ENCODE results near the gene MYO1H. TPM values are rescaled to one million over a fixed set of nuclear protein-coding genes. Genes with fewer than 3 reads are reported as not detected.

Gene MYO1H
- not detected in 2 replicates for total RNA-seq (2014; rRNA removed; shearing (Covaris generic))

GRCh38 chr12:109347589-109347988, at the start of gene MYO1H:
MYO1H (plus strand) TSS chr12:109347900; CDS start chr12:109347961, 61 bp downstream.

GRCh38 chr12:109308534-109309380, 38.9 kb upstream of the MYO1H start, which contains the start of gene FOXN4:
FOXN4 (minus strand) TSS chr12:109309284; CDS start chr12:109308321, 963 bp downstream.

GRCh38 chr12:109477185-109477962, 129.7 kb downstream of the MYO1H start, which contains the start of the genes KCTD10 and UBE3B:
KCTD10 (minus strand) TSS chr12:109477300; CDS start chr12:109477262, 38 bp downstream.
UBE3B (plus strand) TSS chr12:109477634; CDS start chr12:109483552, 5,918 bp downstream.

Other genes with a start within 250 kb of the MYO1H start
- gene ACACB, start 231.3 kb upstream of the MYO1H start, total RNA-seq (2014; rRNA removed; shearing (Covaris generic)), result 4.1 and 6.6 TPM in 2 replicates
- not detected in 2 replicates for gene FOXN4, start 38.6 kb upstream of the MYO1H start, total RNA-seq (2014; rRNA removed; shearing (Covaris generic))
- 30.9 and 32.5 TPM in 2 replicates for gene KCTD10, start 129.4 kb downstream of the MYO1H start, total RNA-seq (2014; rRNA removed; shearing (Covaris generic))
- gene UBE3B, start 129.7 kb downstream of the MYO1H start, total RNA-seq (2014; rRNA removed; shearing (Covaris generic)), result 30.5 and 33.0 TPM in 2 replicates
- gene MMAB, start 225.6 kb downstream of the MYO1H start, total RNA-seq (2014; rRNA removed; shearing (Covaris generic)), result 46.1 and 67.0 TPM in 2 replicates
- gene MVK, start 225.9 kb downstream of the MYO1H start, total RNA-seq (2014; rRNA removed; shearing (Covaris generic)), result 18.0 and 18.6 TPM in 2 replicates